GM12878 (cell line): ENCODE data around the gene ACSS1. TPM values are rescaled to one million over a fixed set of nuclear protein-coding genes. Genes with fewer than 3 reads are reported as not detected.

Experiments
- ATAC-seq: fragments of 200-7000 bp; cut with Tn5 transposase; 3 replicates; pipeline ENCODE4 v1.9.1; 2020; ENCODE audit warnings: mild to moderate bottlenecking, moderate library complexity
- BruUV-seq: library from RNA; stranded (reverse); fragments of 400-500 nt; replicated peaks from 2 replicates; lab custom pipeline; 2021; lab: Mats Ljungman, UMichigan
- CTCF ChIA-PET: fragments of 300-600 bp; sonication (Branson Sonifier 250); formaldehyde crosslinking; extraction: SDS; loops from one replicate; lab custom pipeline; 2021; ENCODE audit warnings: inconsistent platforms; lab: Yijun Ruan, JAX
- POLR2A ChIA-PET: fragments of 350-600 bp; formaldehyde crosslinking; extraction: SDS; loops from one replicate; lab custom pipeline; 2021; ENCODE audit warnings: inconsistent platforms; lab: Charles Lee
- RAD21 ChIA-PET: fragments of 300-600 bp; sonication (Branson Sonifier 250); formaldehyde crosslinking; loops from one replicate; lab custom pipeline; 2023; ENCODE audit warnings: antibody characterized with exemption; ENCODE audit not compliant: unreplicated experiment; lab: Charles Lee
- SMC1A ChIA-PET: fragments of 300-600 bp; sonication (Branson Sonifier 250); formaldehyde crosslinking; loops from one replicate; lab custom pipeline; 2023; ENCODE audit not compliant: unreplicated experiment, uncharacterized antibody; lab: Charles Lee
- DNase-seq: peaks from one replicate; pipeline ENCODE4 v3.0.0-alpha.2; 2011; ENCODE audit warnings: low read depth, low spot score
- FAIRE-seq: peaks from 3 replicates; lab custom pipeline; 2011; peaks lifted over from hg19 to GRCh38; lab: Jason Lieb, UNC
- H2AFZ ChIP-seq: 2 replicates; pipeline ENCODE4 v1.6.0; 2011; ENCODE audit warnings: low read depth, low read length, control low read depth; ENCODE audit not compliant: control insufficient read depth
- H3K27ac ChIP-seq: 2 replicates; pipeline ENCODE4 v1.5.1; 2011; ENCODE audit warnings: control low read depth; ENCODE audit not compliant: control insufficient read depth, insufficient read depth
- H3K27me3 ChIP-seq, 2 experiments: replicated peaks in 1 of 2; 2 replicates each; pipeline versions ENCODE4 v1.6.0 to v1.6.1; 2011; ENCODE audit warnings: low read length in 1 of 2; ENCODE audit not compliant: control insufficient read depth in 2 of 2, insufficient read depth in 2 of 2
- H3K36me3 ChIP-seq, 2 experiments: 2 replicates each; pipeline ENCODE4 v1.5.1; 2011; ENCODE audit warnings: low read length in 1 of 2; ENCODE audit not compliant: control insufficient read depth in 2 of 2, insufficient read depth in 2 of 2
- H3K4me1 ChIP-seq: 2 replicates; pipeline ENCODE4 v1.6.1; 2011; ENCODE audit warnings: mild to moderate bottlenecking, low read length, moderate library complexity, mixed read lengths; ENCODE audit not compliant: control insufficient read depth, insufficient read depth
- H3K4me2 ChIP-seq: 2 replicates; pipeline ENCODE4 v1.6.0; 2011; ENCODE audit warnings: control low read depth; ENCODE audit not compliant: control insufficient read depth, insufficient read depth
- H3K4me3 ChIP-seq: fragments of 200-600 bp; sonication (generic); 2 replicates; pipeline ENCODE4 v1.5.1; 2016
- H3K79me2 ChIP-seq: 2 replicates; pipeline ENCODE4 v1.6.0; 2011; ENCODE audit warnings: low read length; ENCODE audit not compliant: control insufficient read depth, insufficient read depth
- H3K9ac ChIP-seq: 2 replicates; pipeline ENCODE4 v1.8.0; 2011; ENCODE audit warnings: low read length, control low read depth, mixed read lengths; ENCODE audit not compliant: control insufficient read depth, insufficient read depth
- H3K9me3 ChIP-seq: replicated peaks from 3 replicates; pipeline ENCODE4 v1.5.1; 2011; ENCODE audit warnings: mild to moderate bottlenecking, low read length; ENCODE audit not compliant: control insufficient read depth, insufficient read depth
- H4K20me1 ChIP-seq: 2 replicates; pipeline ENCODE4 v1.6.0; 2011; ENCODE audit not compliant: control insufficient read depth, insufficient read depth
- ATF2 ChIP-seq: IDR thresholded peaks from 2 replicates; pipeline ENCODE4 v1.6.1; 2012; ENCODE audit warnings: low read length, inconsistent platforms
- BCL11A ChIP-seq: IDR thresholded peaks from 2 replicates; pipeline ENCODE4 v1.6.1; 2011; ENCODE audit warnings: low read depth, low read length
- EGR1 ChIP-seq, 2 experiments: IDR thresholded peaks; 1 replicate in 1 of 2; 2 replicates in 1 of 2; pipeline ENCODE4 v1.6.1; 2011 to 2012; ENCODE audit warnings: low read depth in 2 of 2, low read length in 2 of 2, borderline replicate concordance in 1 of 2, mild to moderate bottlenecking in 1 of 2, moderate library complexity in 1 of 2
- IKZF2 ChIP-seq, 2 experiments: fragments of 450-650 bp; IDR thresholded peaks; 2 replicates each; pipeline ENCODE4 v1.6.1; 2017; ENCODE audit warnings: mild to moderate bottlenecking in 2 of 2, moderate library complexity in 2 of 2
- MTA3 ChIP-seq: IDR thresholded peaks from 2 replicates; pipeline ENCODE4 v1.6.1; 2012; ENCODE audit warnings: low read length, inconsistent platforms, borderline replicate concordance
- NBN ChIP-seq: fragments of 450-650 bp; IDR thresholded peaks from 2 replicates; pipeline ENCODE4 v1.6.1; 2016
- PBX3 ChIP-seq: IDR thresholded peaks from 2 replicates; pipeline ENCODE4 v1.6.1; 2011; ENCODE audit warnings: mild to moderate bottlenecking, low read depth, low read length, moderate library complexity; ENCODE audit not compliant: insufficient replicate concordance
- SMAD5 ChIP-seq: IDR thresholded peaks from 2 replicates; pipeline ENCODE4 v1.6.1; 2016; ENCODE audit warnings: antibody characterized with exemption, low read depth
- ZZZ3 ChIP-seq: IDR thresholded peaks from 2 replicates; pipeline ENCODE4 v1.6.1; 2011; ENCODE audit warnings: low read depth; ENCODE audit not compliant: control insufficient read depth, insufficient read length
- WGBS: methylation state at CpG from one replicate; pipeline ENCODE4 v1.1.6; 2016; ENCODE audit warnings: low lambda C conversion rate; ENCODE audit not compliant: insufficient replicate concordance, insufficient coverage; ENCODE audit errors: missing lambda C conversion rate; 5-methylcytosine and 5-hydroxymethylcytosine counted together
- in situ Hi-C: fragments of 300-500 bp; cut with MboI; formaldehyde crosslinking; loops from 9 replicates; pipeline ENCODE4 v1.14.3; 2018; ENCODE audit warnings: mixed read lengths
- intact Hi-C: fragments of 100-400 bp; cut with micrococcal nuclease; formaldehyde crosslinking; loops from one replicate; pipeline ENCODE4 v1.14.2; 2022; ENCODE audit not compliant: unreplicated experiment
- polyA plus RNA-seq, 11 experiments: library from polyadenylated mRNA; depleted of rRNA in 4 of 11; unstranded in 6 of 11; stranded (reverse) in 5 of 11; fragments of >200 nt; fragmentation: Nextera tagmentation in 4 of 11; fragmentation: Illumina TruSeq in 1 of 11; extraction: Ambion mirVana in 4 of 11; extraction: Trizol in 1 of 11; gene quantifications; 1 replicate in 1 of 11; 2 replicates in 10 of 11; pipeline versions ENCODE4 v1.2.1 to v1.2.3, GENCODE V29; 2011 to 2016; ENCODE audit warnings: inconsistent platforms in 2 of 11, missing spikeins in 2 of 11, low read depth in 1 of 11
- total RNA-seq, 4 experiments: library from RNA; depleted of rRNA in 3 of 4; stranded (reverse); fragments of >200 nt in 3 of 4; fragmentation: Illumina TruSeq in 1 of 4; extraction: Trizol in 1 of 4; gene quantifications; 2 replicates each; pipeline versions ENCODE4 v1.2.1 to v1.2.3, GENCODE V29; 2013 to 2021
- TF ChIP-seq, protein P1 (sequence below), 3 experiments: IDR thresholded peaks in 2 of 3; conservative IDR thresholded peaks in 1 of 3; 2 replicates each; pipeline ENCODE4 v1.5.1; 2011; ENCODE audit warnings: low read depth in 3 of 3, low read length in 3 of 3, mild to moderate bottlenecking in 3 of 3, control low read depth in 2 of 3, moderate library complexity in 2 of 3, inconsistent platforms in 1 of 3, mixed read lengths in 1 of 3; ENCODE audit not compliant: control insufficient read depth in 2 of 3, insufficient read depth in 1 of 3; ENCODE audit errors: extremely low read depth in 1 of 3

ACSS1 gene
- total and polyA plus RNA-seq, 10 of the 15 experiments (the other 5 are each of a cell fraction or from before 2014, with no cell fraction given): 1.3 to 44.9 (median 31.1) TPM

DNA sequence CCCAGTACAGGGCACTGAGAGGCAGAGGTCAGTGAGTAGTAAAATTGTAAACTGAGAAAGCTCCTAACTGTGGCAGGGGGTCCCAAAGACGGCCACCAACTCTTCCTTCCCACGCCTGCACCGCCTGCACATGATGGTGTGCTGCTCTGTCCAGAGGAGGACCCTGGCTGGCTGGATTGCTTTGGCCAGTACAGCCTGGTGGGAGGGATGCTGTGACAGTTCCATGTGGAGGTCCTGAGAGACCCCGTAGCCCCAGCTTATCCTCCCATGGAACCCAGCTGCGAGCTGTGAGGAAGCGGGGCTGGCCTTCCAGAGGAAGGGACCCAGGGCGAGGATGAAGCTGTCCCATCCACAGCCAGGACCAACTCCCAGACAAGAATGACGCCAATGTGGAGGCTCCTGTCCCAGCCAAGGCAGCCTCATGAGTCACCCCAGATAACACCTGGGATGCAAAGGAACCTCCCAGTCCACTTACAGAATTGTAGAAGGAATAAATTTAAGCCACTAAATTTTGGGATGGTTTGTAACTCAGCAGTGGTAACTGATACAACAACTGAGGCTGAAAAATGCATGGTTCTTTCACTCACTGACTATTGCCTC lies 2.0 kb upstream of the ACSS1 start:
- Histone ChIP-seq H4K20me1 (no peaks in the 10 kb centered on the region), H3K9me3 (no peaks in the 10 kb centered on the region), H3K4me3 (no peak overlapping the region), H2AFZ (no peak overlapping the region), H3K4me1 (peaks cover 22% of the 10 kb centered on the region), H3K9ac (no peak overlapping the region), H3K4me2 (no peak overlapping the region), H3K27ac (no peak overlapping the region), H3K79me2 (peaks cover 19% of the 10 kb centered on the region), H3K27me3 (peaks cover 0 to 4% of the 10 kb centered on the region in 2 experiments; a peak in 2 of 4 replicates), H3K36me3 (no peaks in the 10 kb centered on the region)
- in situ Hi-C loops: loop anchor here (5.0 to 25.0 kb wide), 4 partner anchors 68 to 1698 kb away; partner anchors contain the start of genes APMAP, GINS1, GZF1 and NXT1
- POLR2A ChIA-PET: no interaction called here
- RAD21 ChIA-PET: interaction anchor here (0.9 to 9.2 kb wide), 3 partner anchors 24 to 132 kb away, joined by 3 to 87 read pairs (median 9); partner anchors contain the start of gene APMAP
- FAIRE-seq (no peak), ATAC-seq (no peak), DNase-seq (no peak)
- BruUV-seq: no TSS peak
- SMC1A ChIA-PET: interaction anchor here (1.1 to 6.4 kb wide), 5 partner anchors 24 to 66 kb away, joined by 3 to 116 read pairs (median 7); partner anchors contain the start of gene APMAP
- CTCF ChIA-PET: interaction anchor here (1.2 to 12.6 kb wide), 3 partner anchors 16 to 129 kb away, joined by 3 to 244 read pairs (median 3); partner anchors contain the start of gene APMAP
- intact Hi-C loops: no loop called here
- WGBS: 73% methylated on average over 8 of the region's 8 CpGs
- TF ChIP-seq ZZZ3 (no peak), ATF2 (no peak), SMAD5 (no peak), IKZF2 (IDR thresholded peaks at IDR 0.05) (no peak), MTA3 (no peak), EGR1 (IDR thresholded peaks at IDR 0.05; ENCODE audit: borderline replicate concordance in 1 of 2, low read depth in 2 of 2, low read length in 2 of 2) (no peak), PBX3 (no peak), BCL11A (no peak), NBN (no peak)
- TF ChIP-seq, protein P1, sequence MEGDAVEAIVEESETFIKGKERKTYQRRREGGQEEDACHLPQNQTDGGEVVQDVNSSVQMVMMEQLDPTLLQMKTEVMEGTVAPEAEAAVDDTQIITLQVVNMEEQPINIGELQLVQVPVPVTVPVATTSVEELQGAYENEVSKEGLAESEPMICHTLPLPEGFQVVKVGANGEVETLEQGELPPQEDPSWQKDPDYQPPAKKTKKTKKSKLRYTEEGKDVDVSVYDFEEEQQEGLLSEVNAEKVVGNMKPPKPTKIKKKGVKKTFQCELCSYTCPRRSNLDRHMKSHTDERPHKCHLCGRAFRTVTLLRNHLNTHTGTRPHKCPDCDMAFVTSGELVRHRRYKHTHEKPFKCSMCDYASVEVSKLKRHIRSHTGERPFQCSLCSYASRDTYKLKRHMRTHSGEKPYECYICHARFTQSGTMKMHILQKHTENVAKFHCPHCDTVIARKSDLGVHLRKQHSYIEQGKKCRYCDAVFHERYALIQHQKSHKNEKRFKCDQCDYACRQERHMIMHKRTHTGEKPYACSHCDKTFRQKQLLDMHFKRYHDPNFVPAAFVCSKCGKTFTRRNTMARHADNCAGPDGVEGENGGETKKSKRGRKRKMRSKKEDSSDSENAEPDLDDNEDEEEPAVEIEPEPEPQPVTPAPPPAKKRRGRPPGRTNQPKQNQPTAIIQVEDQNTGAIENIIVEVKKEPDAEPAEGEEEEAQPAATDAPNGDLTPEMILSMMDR (IDR thresholded peaks at IDR 0.05 in 2 of 3, conservative IDR thresholded peaks at IDR 0.05 in 1 of 3; ENCODE audit: control insufficient read depth in 2 of 3, extremely low read depth in 1 of 3, insufficient read depth in 1 of 3, low read depth in 3 of 3, low read length in 3 of 3): no peak
